ENCODE data around the gene TXNDC11.

Gene TXNDC11

DNA sequence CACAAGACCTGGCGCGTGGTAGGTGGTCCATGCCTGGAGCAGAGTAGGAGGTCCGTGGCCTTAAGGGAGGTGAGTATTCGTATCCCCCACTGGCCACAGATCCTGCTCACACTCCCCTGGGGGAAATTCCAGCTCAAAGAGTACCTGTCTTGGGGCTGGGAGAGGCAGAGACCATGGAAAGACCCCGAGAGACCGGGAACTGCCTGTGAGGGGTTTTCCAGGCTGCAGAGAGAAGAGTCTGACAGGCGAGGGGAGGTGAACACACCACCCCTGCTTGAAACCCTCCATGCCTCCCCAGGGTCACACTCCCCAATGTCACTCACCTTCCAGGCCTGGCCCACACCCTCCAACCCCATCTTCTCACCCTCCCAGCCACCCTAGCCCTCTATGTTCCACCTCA lies 87.0 kb downstream of the TXNDC11 start:
- DNase-seq (ENCODE audit: low spot score) = no peak

GRCh38 chr16:11651796-11652195 lies 90.9 kb downstream of the TXNDC11 start:
- DNase-seq (ENCODE audit: low spot score) = no peak

DNA sequence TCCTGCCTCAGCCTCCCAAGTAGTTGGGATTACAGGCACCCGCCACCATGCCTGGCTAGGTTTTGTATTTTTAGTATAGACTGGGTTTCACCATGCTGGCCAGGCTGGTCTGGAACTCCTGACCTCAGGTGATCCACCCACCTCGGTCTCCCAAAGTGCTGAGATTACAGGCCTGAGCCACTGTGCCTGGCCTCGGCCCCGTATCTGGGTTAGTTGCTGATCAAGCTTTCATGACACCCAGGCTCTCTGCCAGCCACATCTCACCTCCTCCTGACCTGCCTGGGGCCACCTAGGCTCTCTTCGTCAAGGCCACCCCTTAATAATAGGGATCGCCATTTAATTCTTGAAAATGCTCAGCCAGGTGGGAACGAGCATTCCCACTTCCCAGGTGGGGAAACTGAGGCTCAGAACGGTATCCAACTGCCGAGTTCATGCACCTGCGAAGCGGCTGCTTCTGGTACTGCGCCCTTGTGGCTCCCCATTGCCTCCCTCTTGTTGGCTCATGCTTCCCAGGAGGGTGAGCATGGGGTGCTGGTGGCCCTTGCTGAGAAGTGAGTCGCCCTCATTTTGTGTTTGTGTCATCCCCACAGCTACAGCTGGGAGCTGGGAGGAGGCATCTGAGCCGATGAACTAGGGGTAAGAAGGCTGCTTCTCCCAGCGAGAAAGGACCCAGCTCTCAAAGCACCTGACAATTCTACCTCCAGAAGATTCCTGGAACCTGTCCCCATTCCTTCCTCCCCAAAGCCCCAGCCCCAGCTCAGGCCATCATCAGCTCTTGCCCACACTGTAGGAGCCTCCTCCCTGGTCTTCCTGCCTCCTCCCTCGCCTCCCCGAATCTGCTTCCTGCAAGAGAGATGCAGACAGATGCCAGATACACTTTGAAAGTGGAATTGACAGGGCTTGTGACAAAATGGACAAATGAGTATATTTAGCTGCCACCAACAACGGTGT lies 91.7 kb downstream of the TXNDC11 start:
- DNase-seq (ENCODE audit: low spot score) = no peak

DNA sequence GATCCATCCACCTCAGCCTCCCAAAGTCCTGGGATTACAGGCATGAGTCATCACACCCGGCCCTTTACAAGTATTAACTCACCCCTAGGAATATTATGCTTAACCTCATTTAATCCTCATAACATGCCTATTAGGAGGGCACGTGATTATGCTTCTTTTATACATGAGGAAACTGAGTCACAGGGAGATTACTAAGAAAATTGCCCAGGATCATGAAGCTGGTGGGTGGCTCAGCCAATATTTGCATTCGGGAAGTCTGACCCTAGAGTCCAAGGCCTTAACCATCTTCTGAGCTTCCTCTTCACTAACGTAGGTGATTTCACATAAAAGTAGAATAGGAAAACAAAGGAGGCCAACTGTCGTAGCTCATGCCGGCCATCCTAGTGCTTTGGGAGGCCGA lies 93.4 kb downstream of the TXNDC11 start:
- no peak for DNase-seq (ENCODE audit: low spot score)

DNA sequence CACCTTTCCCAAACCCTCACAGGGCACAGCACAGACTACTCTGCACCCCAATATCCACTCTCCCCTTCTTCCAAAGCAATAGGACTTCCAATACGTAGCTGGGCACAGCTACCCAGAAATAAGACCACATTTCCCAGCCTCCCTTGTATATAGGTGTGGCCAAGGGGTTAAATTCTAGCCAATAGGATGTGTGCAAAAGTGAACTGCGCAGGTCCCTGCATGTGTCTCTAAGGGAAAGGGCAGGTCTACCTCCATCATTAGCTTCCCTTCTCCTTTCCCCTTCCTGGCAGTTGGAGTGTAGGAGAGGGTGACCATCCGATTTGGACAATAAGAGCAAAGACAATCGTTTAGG lies 99.9 kb downstream of the TXNDC11 start:
- DNase-seq (ENCODE audit: low spot score) = no peak

- DNase-seq (ENCODE audit: low spot score) = peak; percentile 10
Measured at GRCh38 chr16:11640987-11641817, 101.5 kb downstream of the TXNDC11 start.

GRCh38 chr16:11639925-11640899 lies 102.4 kb downstream of the TXNDC11 start:
- no peak for DNase-seq (ENCODE audit: low spot score)

DNA sequence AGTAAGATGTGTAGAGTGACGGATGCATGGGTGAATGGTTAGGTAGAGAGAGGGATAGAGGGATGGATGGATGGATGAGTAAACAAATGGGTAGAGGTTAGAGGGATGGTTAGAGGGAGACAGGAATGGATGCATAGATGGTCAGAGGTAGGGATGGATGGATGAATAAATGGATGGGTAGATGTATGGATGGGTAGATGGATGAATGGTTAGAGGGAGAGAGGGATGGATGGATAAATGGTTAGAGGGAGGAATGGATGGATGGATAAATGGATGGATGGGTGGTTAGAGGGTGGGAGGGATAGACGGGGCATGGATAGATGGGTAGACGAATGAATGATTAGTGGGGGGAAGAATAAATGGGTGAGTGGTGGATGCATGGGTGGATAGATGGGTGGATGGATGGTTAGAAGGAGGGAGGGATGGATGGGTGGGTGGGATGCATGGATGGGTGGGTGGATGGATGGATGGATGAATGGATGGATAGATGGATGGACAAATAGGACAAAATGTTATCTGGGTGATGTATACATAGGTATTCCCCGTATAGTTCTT lies 103.6 kb downstream of the TXNDC11 start:
- no peak for DNase-seq (ENCODE audit: low spot score)

GRCh38 chr16:11638140-11638539 lies 104.5 kb downstream of the TXNDC11 start:
- no peak for DNase-seq (ENCODE audit: low spot score)

GRCh38 chr16:11637320-11637719 lies 105.3 kb downstream of the TXNDC11 start:
- no peak for DNase-seq (ENCODE audit: low spot score)

DNA sequence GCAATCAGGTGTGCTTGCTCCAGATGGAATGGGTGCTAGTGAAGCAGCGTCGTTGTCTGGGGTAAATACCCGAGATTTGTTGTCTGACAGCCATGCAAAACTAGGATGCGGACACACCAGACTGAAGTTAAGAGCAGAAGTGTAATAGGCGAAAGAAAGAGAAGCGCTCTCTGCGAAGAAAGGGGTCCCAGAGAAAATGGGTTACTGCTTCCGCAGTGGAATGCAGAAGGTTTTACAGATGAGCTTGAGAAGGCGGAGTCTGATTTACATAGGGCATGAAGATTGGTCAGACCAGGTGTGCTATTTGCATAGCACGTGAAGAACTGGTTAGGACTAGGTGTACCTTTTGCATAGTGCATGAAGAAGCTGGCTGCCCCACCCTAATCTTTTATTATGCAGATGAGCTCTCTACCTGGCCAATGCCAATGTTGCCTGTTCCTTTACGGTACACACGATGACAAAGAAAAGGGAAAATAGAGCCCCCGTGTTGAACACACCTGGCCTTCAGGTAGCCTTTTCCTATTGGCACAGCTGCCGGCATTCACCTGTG lies 106.4 kb downstream of the TXNDC11 start:
- DNase-seq (ENCODE audit: low spot score) = no peak

DNA sequence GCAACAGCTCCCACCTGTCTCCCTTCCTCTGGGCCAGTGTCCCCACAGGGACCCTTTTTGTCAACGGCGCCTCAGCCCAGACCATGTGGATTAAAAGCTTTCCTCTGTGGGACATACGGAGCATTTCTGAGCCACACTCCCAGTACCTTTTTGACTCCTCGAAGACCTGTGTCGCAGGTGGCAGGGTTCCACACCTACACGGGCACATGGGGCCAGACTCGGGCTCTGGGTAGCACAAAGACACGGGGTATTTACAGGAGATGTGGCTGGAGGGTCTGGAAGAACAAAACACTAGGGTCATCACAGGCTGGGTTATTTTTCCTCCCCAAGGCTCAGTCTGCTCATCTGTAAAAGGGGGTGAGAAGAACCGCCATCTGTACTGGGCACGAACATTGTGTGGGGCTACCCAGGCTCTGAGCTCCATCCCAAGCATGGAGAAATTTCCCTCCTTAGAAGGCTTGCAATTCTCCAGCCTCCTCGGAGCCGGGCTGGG lies 106.9 kb downstream of the TXNDC11 start:
- DNase-seq (ENCODE audit: low spot score) = no peak

DNA sequence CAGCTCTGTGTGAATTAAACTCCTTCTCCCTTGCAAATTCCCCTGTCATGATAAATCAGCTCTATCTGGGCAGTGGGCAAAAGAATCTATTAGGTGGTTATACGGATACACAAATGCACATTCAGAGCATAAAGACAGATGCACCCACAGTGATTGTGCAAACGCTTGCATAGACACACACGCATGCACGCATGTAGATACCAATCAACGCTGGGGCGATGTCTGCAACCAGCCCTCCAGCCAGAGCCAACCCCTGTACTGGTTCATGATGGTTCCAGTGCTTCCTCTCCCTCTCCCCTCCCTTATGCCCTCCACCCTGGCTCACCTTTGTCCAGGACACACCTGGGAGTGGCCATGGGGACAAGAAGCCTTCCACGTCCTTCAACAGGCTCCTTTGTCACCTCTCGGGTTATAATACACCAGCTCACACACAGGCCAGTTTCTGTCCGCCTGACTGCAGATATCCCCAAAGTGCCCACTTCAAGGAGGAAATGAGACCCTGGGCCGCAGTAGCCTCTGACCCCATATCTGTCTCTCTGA lies 107.5 kb downstream of the TXNDC11 start:
- DNase-seq (ENCODE audit: low spot score) = no peak

- DNase-seq (ENCODE audit: low spot score) = no peak
Measured at GRCh38 chr16:11634312-11634711, 108.3 kb downstream of the TXNDC11 start.

DNA sequence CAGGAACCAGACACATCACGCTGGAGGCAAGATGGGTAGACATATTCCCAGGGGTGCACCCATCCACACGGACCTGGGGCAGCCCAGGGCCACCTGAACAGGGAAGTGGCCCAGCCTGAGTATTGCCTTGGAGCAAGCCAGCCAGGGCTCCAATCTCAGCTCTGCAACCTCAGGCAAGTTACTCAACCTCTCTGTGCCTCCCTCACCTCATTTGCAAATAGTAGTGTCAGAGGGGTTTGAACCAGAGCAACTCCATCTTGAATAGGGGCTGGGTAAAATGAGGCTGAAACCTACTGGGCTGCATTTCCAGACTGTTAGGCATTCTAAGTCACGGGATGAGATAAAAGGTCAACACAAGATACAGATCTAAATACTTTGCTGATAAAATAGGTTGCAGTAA lies 109.5 kb downstream of the TXNDC11 start:
- DNase-seq (ENCODE audit: low spot score) = no peak

- no peak for DNase-seq (ENCODE audit: low spot score)
Measured at GRCh38 chr16:11632455-11632939, 110.2 kb downstream of the TXNDC11 start.

GRCh38 chr16:11631214-11631613 lies 111.4 kb downstream of the TXNDC11 start:
- DNase-seq (ENCODE audit: low spot score) = no peak

- no peak for DNase-seq (ENCODE audit: low spot score)
Measured at GRCh38 chr16:11630768-11631056, 111.9 kb downstream of the TXNDC11 start.

- no peak for DNase-seq (ENCODE audit: low spot score)
Measured at GRCh38 chr16:11630046-11630767, 112.5 kb downstream of the TXNDC11 start.

All from hematopoietic multipotent progenitor cell treated with erythropoietin and hydrocortisone succinate and interleukin-3 and kit ligand, for 15 days (in vitro differentiated cells).